WTC11 (cell line): ENCODE data around the gene LAMA3. TPM values are rescaled to one million over a fixed set of nuclear protein-coding genes. Genes with fewer than 3 reads are reported as not detected.

Experiments used
- ATAC-seq: fragments of 200-7000 bp; cut with Tn5 transposase; 2 replicates; pipeline ENCODE4 v1.10.0; 2021; ENCODE audit warnings: mild to moderate bottlenecking, moderate library complexity
- CTCF ChIA-PET: fragments of 300-600 bp; sonication (Branson Sonifier 250); formaldehyde crosslinking; loops from one replicate; lab custom pipeline; 2021; ENCODE audit warnings: antibody characterized with exemption; lab: Charles Lee
- POLR2A ChIA-PET: fragments of 350-600 bp; sonication (Branson Sonifier 250); formaldehyde crosslinking; loops from one replicate; lab custom pipeline; 2021; ENCODE audit warnings: antibody characterized with exemption; lab: Charles Lee
- DNase-seq: peaks from one replicate; pipeline ENCODE4 v3.0.0; 2021; ENCODE audit warnings: low spot score
- H3K27ac Mint-ChIP-seq: 2 replicates; pipeline ENCODE4 v1.8.0; 2021; ENCODE audit warnings: mixed read lengths
- H3K27me3 Mint-ChIP-seq: 2 replicates; pipeline ENCODE4 v1.8.0; 2021; ENCODE audit warnings: low read depth, mild to moderate bottlenecking, moderate library complexity, mixed read lengths
- H3K36me3 Mint-ChIP-seq: 2 replicates; pipeline ENCODE4 v1.8.0; 2021; ENCODE audit warnings: mixed read lengths
- H3K4me1 Mint-ChIP-seq: 2 replicates; pipeline ENCODE4 v1.8.0; 2022; ENCODE audit warnings: mixed read lengths
- H3K4me3 Mint-ChIP-seq: 2 replicates; pipeline ENCODE4 v1.8.0; 2021; ENCODE audit warnings: mild to moderate bottlenecking, moderate library complexity, mixed read lengths
- H3K9me3 Mint-ChIP-seq: 2 replicates; pipeline ENCODE4 v1.8.0; 2021; ENCODE audit warnings: mixed read lengths
- AR ChIP-seq: fragments of 250-450 bp; sonication (Bioruptor Pico); IDR thresholded peaks from 2 replicates; pipeline ENCODE4 v1.9.0; 2021; ENCODE audit warnings: mild to moderate bottlenecking
- ATF2 ChIP-seq: sonication (generic); formaldehyde crosslinking; IDR thresholded peaks from 2 replicates; pipeline ENCODE4 v1.8.1; 2022; ENCODE audit warnings: low read depth, missing genetic modification reagents, borderline replicate concordance
- E2F5 ChIP-seq: sonication (generic); formaldehyde crosslinking; IDR thresholded peaks from 2 replicates; pipeline ENCODE4 v1.8.1; 2022; ENCODE audit warnings: mild to moderate bottlenecking, moderate library complexity, missing genetic modification reagents
- FOXP1 ChIP-seq: sonication (generic); formaldehyde crosslinking; IDR thresholded peaks from 2 replicates; pipeline ENCODE4 v1.8.0; 2022; ENCODE audit warnings: missing genetic modification reagents, mild to moderate bottlenecking, moderate library complexity, borderline replicate concordance
- GRHL2 ChIP-seq: fragments of 250-450 bp; sonication (Bioruptor Pico); IDR thresholded peaks from 2 replicates; pipeline ENCODE4 v1.8.0; 2022; ENCODE audit warnings: mild to moderate bottlenecking, moderate library complexity; ENCODE audit not compliant: insufficient replicate concordance, severe bottlenecking
- JUN ChIP-seq: sonication (generic); formaldehyde crosslinking; IDR thresholded peaks from 2 replicates; pipeline ENCODE4 v1.8.0; 2023; ENCODE audit warnings: mild to moderate bottlenecking, missing genetic modification reagents
- NR2C2 ChIP-seq: sonication (generic); formaldehyde crosslinking; IDR thresholded peaks from 2 replicates; pipeline ENCODE4 v1.8.0; 2022; ENCODE audit warnings: mild to moderate bottlenecking, missing genetic modification reagents
- PRDM15 ChIP-seq: sonication (generic); formaldehyde crosslinking; IDR thresholded peaks from 2 replicates; pipeline ENCODE4 v1.8.0; 2022; ENCODE audit warnings: missing genetic modification reagents
- SMAD3 ChIP-seq: sonication (generic); formaldehyde crosslinking; IDR thresholded peaks from 2 replicates; pipeline ENCODE4 v1.8.0; 2022; ENCODE audit warnings: missing genetic modification reagents, mild to moderate bottlenecking, borderline replicate concordance
- SMAD4 ChIP-seq: sonication (generic); formaldehyde crosslinking; IDR thresholded peaks from 2 replicates; pipeline ENCODE4 v1.8.0; 2022; ENCODE audit warnings: mild to moderate bottlenecking, missing genetic modification reagents
- TEAD4 ChIP-seq: sonication (generic); formaldehyde crosslinking; IDR thresholded peaks from 2 replicates; pipeline ENCODE4 v1.8.0; 2022; ENCODE audit warnings: mild to moderate bottlenecking, missing genetic modification reagents
- TP53 ChIP-seq: sonication (generic); formaldehyde crosslinking; IDR thresholded peaks from 2 replicates; pipeline ENCODE4 v1.8.1; 2023; ENCODE audit warnings: mild to moderate bottlenecking, missing genetic modification reagents
- USF2 ChIP-seq: sonication (generic); formaldehyde crosslinking; IDR thresholded peaks from 2 replicates; pipeline ENCODE4 v1.8.1; 2023; ENCODE audit warnings: mild to moderate bottlenecking, missing genetic modification reagents, moderate library complexity
- ZNF138 ChIP-seq: sonication (generic); formaldehyde crosslinking; conservative IDR thresholded peaks from 2 replicates; pipeline ENCODE4 v1.8.1; 2022; ENCODE audit warnings: mild to moderate bottlenecking, moderate library complexity, missing genetic modification reagents
- ZNF219 ChIP-seq: sonication (generic); formaldehyde crosslinking; IDR thresholded peaks from 2 replicates; pipeline ENCODE4 v1.8.0; 2023; ENCODE audit warnings: missing genetic modification reagents, mild to moderate bottlenecking, borderline replicate concordance
- ZNF263 ChIP-seq: sonication (generic); formaldehyde crosslinking; IDR thresholded peaks from 2 replicates; pipeline ENCODE4 v1.8.1; 2022; ENCODE audit warnings: low read depth, mild to moderate bottlenecking, moderate library complexity, missing genetic modification reagents
- ZNF281 ChIP-seq: sonication (generic); formaldehyde crosslinking; IDR thresholded peaks from 2 replicates; pipeline ENCODE4 v1.8.0; 2023; ENCODE audit warnings: mild to moderate bottlenecking, missing genetic modification reagents
- ZNF416 ChIP-seq: fragments of 250-450 bp; sonication (Bioruptor Pico); IDR thresholded peaks from 2 replicates; pipeline ENCODE4 v1.9.0; 2021; ENCODE audit warnings: mild to moderate bottlenecking, inconsistent platforms
- total RNA-seq: library from RNA; stranded (reverse); gene quantifications from 3 replicates; pipeline ENCODE4 v1.2.3, GENCODE V29; 2021

Gene LAMA3
- total RNA-seq, 1 experiment from 2014 or later, result 0.83 TPM

GRCh38 chr18:23842305-23842704 is 153.1 kb downstream of the LAMA3 start:
- POLR2A ChIA-PET, result no interaction called here
- Mint-ChIP-seq H3K27me3 (no peaks in the 10 kb centered on the region), H3K4me1 (peaks cover 22% of the 10 kb centered on the region), H3K27ac (no peak overlapping the region), H3K36me3 (no peaks in the 10 kb centered on the region), H3K4me3 (no peak overlapping the region), H3K9me3 (no peaks in the 10 kb centered on the region)
- no peak for DNase-seq
- ATAC-seq, result no peak
- CTCF ChIA-PET, result no interaction called here
- TF ChIP-seq AR (CRISPR knock-in tag), result no peak
- TF ChIP-seq GRHL2 (CRISPR knock-in tag), result no peak
- TF ChIP-seq ZNF138, result no peak
- no peak for TF ChIP-seq USF2
- no peak for TF ChIP-seq SMAD3 (CRISPR knock-in tag)
- TF ChIP-seq ATF2 (CRISPR knock-in tag), result no peak
- no peak for TF ChIP-seq ZNF263 (CRISPR knock-in tag)
- no peak for TF ChIP-seq FOXP1 (CRISPR knock-in tag)
- TF ChIP-seq ZNF416, result no peak
- TF ChIP-seq ZNF219 (CRISPR knock-in tag), result no peak
- no peak for TF ChIP-seq TP53 (CRISPR knock-in tag)
- TF ChIP-seq SMAD4 (CRISPR knock-in tag), result no peak
- TF ChIP-seq ZNF281 (CRISPR knock-in tag), result no peak
- TF ChIP-seq PRDM15 (CRISPR knock-in tag), result no peak
- TF ChIP-seq TEAD4 (CRISPR knock-in tag), result no peak
- no peak for TF ChIP-seq NR2C2 (CRISPR knock-in tag)
- no peak for TF ChIP-seq E2F5 (CRISPR knock-in tag)
- no peak for TF ChIP-seq JUN (CRISPR knock-in tag)
